NCI-H128 (cell line): ENCODE results near the gene NPFFR2.
A peak's percentile ranks its signal among the peaks of the same experiment; 100 is the strongest.
"Not testable (repeated sequence)": the region's sequence is repeated elsewhere in the genome, so short reads cannot be mapped to it uniquely, and the experiment has no call there.

Source experiments
- DNase-seq: peaks from one replicate; lab custom pipeline; 2025; ENCODE audit not compliant: unreplicated experiment; lab: John Stamatoyannopoulos, UW

NPFFR2 gene

DNA sequence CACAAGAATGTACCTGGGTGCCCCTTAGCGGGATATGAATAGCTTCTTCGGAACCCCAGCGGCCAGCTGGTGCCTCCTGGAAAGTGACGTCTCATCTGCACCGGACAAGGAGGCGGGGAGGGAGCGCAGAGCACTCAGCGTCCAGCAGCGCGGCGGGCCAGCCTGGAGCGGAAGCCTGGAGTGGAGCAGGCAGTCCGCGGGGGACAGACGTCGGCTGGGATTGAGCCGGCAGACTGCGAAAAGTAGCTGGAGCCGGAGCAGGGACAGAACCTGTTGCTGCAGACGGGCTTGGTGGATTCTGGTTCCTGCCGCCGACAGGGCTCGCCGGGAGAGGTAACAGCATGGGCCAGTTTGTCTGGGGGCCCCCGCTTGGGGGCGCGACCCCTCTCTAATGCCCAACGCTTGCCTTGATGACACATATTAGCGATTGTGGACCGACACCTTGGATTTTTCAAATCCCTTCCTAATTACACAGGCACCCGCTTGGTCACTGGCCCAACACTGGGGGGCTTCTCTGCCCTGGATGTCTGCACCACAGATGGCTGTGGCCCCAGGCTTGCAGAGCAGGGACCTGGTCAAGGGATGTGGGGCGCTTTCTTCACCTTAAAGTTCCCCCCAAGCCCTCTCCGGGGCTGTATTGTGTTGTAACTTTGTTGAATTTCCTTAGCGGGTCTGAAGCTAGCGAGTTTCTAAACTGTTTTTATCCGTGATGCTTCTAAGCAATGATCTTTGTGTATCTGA is at the start of gene NPFFR2:
TSS of gene NPFFR2 (plus strand) at position 133 of the 741 bp plus-strand sequence. CDS start 96,592 bp downstream, outside the sequence.
- no peak for DNase-seq

DNA sequence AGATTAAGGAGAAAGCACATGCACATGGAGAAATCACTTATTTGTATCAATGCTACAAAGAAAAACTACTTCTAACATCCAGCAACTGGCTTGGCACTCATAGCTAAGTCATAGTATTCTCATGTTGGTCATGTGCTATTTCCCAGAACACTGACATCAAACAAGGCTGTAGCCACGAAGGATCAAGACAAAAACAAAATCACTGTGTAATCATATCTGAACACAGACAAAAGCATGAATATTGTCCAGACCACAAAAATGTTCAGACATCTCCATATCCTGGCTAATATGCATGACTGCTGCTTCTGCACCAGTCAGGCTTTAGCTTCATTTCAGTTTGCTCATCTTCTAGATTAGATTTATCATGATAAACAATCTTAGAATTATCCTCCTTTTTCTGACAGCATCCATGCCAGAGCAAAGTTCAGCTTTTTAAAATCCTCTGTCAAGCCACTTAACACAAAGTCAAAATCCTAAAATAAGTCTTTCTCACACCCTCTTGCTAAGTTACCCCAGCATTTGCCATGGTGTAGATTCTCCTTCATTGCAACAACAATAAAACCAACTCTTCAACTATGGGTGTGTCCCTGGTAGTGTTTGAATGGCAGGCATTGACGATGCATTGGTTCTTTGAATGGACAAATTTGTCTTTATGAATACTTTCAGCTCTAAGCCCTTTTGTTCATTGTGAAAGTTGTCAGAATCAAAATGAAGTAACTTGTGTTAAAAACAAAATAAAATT is 39.1 kb upstream of the NPFFR2 start:
- DNase-seq, result no peak

DNA sequence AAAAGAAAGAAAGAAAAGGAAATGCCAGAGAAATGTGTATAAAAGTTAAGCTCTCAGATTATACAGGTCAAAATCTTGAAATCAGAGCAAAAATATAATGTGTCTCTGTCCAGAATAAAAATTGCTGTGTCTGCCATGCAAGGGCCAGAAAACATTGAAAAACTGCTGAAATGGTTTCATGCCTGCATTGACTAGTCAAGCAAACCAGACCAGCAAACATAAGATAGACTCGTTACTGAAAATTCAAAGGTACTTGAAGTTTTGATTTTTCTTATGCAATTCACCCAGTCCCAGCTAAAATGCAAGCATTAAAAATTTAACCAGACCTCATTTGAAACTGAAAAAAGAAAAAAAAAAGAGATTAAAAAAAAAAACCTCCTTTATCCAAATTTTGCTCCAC is 37.2 kb upstream of the NPFFR2 start:
- no peak for DNase-seq

DNA sequence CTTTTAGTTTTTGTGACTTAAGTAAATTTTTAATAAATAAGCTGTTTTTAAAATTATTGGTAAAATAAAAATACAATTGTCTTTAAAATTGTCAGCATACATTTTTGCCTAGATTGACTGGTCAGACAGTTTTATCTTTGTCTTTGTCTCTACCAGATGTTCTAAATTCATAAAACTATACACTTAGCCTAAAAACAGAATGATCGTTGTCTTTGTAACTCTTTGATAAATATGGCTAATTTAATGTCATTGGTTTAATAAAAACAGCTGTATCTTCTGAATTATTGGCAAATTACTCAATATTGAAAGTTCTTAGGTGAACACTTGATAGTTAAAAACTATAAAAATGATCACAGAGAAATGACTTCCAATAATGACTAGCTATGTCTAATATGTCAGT is 36.5 kb upstream of the NPFFR2 start:
- DNase-seq, result no peak

- DNase-seq, result no peak
Observed at GRCh38 chr4:72006586-72006985, 25.2 kb upstream of the NPFFR2 start.

- no peak for DNase-seq
Observed at GRCh38 chr4:72011906-72012305, 19.9 kb upstream of the NPFFR2 start.

DNA sequence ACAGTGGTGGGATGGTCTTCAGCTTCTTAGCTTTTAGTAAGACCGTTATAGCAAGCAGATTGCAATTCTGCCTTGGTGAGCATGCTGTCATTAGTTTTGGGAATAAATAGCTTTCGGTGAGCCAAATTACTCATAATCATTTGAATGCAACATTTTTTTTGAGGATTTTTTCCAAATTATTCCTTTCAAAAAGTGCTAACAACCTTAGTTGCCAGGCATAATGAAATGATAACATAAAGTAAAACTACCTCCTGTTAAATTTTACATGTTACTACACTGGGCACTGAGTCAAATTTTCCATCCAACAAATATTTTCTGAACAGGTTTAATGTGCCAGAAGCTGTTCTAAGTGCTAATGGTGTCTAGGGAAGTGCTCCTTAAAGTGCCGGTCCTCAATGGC is 15.8 kb upstream of the NPFFR2 start:
- no peak for DNase-seq

- DNase-seq, result no peak
Observed at GRCh38 chr4:72019688-72020087, 12.1 kb upstream of the NPFFR2 start.

- no peak for DNase-seq
Observed at GRCh38 chr4:72022553-72022952, 9.2 kb upstream of the NPFFR2 start.

GRCh38 chr4:72055566-72055965 is 23.8 kb downstream of the NPFFR2 start:
- no peak for DNase-seq

- DNase-seq, result no peak
Observed at GRCh38 chr4:72063726-72064125, 31.9 kb downstream of the NPFFR2 start.

DNA sequence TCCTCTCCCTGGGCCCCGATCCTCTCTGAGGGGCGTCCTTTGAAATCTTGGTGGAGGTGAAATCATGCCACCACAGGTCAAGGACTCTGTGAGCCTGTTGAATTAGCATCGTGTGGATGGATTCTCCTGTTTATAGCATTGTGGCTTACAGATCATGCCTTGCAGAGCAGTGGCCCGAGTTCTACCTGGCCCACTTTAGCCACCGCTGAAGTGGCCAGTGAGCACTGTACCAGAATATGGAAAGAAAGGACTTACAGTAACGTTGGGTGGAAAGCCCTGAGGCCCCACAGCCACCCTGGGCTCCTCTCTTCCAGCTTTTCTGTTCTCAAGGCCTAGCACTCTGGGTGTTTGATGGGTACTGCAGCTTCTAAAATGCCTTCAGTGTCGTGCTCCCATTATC is 35.3 kb downstream of the NPFFR2 start:
- DNase-seq, result no peak

- no peak for DNase-seq
Observed at GRCh38 chr4:72073816-72074215, 42.0 kb downstream of the NPFFR2 start.

- DNase-seq, result no peak
Observed at GRCh38 chr4:72076562-72076961, 44.8 kb downstream of the NPFFR2 start.

DNA sequence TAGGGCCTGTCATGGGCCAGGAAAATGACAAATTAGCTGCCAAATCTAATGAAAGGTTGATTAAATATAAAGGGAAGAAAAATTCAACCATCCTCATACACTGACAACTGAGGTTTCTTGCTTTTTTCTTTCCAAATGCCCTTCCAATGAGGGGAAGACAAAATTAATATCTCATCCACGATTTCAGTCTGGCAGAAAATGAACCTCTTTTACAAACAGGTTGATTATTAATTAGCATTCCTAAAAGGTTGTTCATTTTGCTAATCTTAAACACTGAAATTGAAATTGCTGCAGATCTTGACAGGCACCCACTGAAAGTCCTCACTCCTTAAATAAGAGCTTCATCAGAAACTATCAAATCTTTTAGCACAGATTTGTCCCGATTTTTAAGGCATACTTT is 45.5 kb downstream of the NPFFR2 start:
- DNase-seq, result no peak

- no peak for DNase-seq
Observed at GRCh38 chr4:72084587-72085011, 52.8 kb downstream of the NPFFR2 start.

- DNase-seq, result not testable (repeated sequence)
Observed at GRCh38 chr4:72090606-72091005, 58.8 kb downstream of the NPFFR2 start.

GRCh38 chr4:72094059-72094797 is 62.4 kb downstream of the NPFFR2 start:
- peak; percentile 42 for DNase-seq

DNA sequence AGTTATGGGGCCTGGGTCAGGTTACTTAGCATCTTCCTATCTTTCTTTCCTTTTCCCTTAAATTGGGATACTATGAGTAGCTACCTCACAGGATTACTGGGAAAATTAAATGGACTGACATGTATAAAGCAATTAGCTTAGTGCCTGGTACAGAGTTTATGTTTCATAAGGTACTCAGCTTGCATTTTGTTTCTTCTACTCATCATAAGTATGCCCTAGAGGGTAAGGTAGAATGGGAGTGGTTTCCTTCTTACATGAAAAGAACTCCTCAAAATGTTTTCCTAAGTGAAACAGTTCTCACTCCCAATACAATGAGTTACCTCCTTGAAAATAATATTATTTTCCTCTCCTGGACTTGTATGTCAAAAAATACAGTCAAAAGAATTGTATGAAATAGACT is 75.7 kb downstream of the NPFFR2 start:
- DNase-seq, result no peak

DNA sequence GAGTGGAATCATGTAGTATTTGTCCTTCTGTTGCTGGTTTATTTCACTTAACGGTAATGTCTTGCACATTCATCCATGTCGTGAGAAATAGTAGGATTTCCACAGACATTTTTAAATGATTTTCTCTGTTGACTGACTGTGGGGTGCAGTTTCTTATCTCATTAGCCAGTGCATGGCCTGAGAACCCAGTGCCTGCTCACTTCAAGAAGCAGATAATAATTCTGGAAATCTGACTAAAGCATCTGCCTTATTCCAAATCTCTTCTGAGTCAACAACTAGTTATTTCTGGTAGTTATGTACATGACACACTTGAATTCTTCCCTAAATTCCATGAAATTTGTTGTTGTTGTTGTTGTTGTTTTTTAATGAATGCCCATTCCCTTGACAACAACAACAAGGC is 77.6 kb downstream of the NPFFR2 start:
- no peak for DNase-seq

GRCh38 chr4:72109959-72110497 is 78.2 kb downstream of the NPFFR2 start:
- DNase-seq, result no peak

GRCh38 chr4:72110886-72111285 is 79.1 kb downstream of the NPFFR2 start:
- no peak for DNase-seq
